Cerebellar nuclear complex (tissue), 1 donor: ENCODE measurements around the gene NACA2.
"Not testable (repeated sequence)": the region's sequence is repeated elsewhere in the genome, so short reads cannot be mapped to it uniquely, and the experiment has no call there.

Source experiments
- DNase-seq, 2 experiments: peaks; one replicate each; lab custom pipeline; 2025; lab: John Stamatoyannopoulos, UW

NACA2 gene

DNA sequence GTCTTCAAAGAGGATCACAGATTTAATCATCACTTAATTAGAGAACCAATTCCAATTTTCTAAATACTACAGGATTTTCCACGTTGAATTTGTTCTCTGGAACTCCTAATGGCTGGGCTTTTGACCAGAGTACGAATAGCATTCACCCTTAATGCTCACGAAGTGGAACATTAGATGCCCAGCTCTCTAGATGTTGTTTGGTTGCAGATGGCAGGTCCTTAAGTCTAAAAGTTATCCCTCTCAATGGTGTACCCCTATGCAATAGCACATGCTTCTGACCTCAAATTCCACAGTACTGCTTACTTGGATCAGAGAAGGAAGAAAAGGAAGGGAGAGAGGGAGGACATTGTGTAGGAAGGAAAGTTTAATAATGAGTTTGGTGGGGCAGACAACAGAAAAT, 8.6 kb upstream of the NACA2 start:
- DNase-seq = no peak

DNA sequence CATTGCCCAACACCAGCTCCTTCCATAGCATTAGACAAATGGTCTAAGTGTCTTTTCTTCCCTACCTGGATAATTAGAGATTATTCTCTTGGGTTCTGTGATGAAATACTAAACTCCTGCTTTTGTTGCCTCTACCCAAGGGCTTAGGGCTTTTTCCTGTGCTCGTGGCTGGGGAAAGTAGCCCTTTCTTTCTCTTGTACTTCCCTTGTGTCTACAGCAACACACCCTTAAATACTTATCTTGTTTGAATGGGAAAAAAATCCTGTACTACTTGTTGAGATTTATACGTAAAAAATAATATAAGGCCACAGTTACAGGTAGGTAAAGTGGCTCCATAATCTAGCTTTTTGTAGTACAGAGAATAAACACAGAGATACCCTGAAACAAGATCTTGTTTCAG, 7.0 kb upstream of the NACA2 start:
- no peak for DNase-seq

DNA sequence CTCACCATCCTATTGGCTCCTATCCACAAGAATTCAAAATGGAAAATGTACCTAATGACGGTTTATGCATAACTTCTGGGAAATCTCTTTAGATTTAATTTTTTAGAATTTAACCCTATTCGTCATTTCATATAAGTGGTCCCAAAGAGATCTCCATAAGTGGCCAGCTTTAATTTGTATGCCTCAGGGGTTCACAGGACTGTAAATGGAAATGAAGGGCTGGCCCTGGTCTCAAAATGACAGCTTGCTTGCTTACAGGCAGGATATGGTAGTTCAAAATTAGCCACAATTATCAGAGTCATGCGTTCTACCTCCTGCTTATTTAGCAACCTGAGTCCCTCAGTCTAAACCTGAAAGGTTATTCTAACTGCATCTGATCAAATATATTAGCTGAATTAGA, 6.6 kb upstream of the NACA2 start:
- peak in 1 of 2 experiments; percentile 30 for DNase-seq

DNA sequence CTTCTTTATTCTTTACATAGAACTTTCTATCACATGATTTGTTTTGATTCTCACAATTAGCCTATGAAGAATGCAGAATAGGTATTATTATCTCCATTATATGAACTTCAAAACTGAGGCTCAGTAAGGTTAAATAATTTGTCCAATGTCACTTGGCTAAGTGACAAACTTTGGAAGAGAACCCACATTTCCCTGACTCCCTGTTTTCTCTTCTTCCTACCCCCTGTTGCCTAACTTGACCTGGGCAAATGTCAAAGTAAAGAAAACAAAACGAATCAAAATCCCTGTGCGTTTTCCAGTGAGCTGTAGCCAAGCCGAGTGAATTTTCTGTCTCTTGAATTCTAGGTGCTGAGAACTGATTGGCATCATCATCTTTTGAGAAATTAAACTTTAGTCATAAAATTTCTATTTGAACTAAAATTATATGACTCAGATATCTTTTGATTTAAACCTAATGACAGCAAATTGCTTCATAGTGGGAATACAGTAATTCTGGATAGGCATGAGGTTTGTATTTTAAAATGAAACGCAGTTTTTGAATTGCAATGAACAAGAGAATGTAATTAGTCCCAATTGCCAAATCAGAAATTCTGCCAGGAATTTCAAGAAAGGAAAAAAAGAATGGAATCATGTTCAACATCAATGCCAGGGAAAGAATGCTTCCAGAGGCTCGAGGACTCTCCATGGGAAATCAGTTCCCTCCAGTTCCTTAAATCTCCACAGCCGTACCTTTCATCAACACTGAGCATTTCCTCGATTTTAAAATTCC, 4.6 kb upstream of the NACA2 start:
- DNase-seq = no peak

DNA sequence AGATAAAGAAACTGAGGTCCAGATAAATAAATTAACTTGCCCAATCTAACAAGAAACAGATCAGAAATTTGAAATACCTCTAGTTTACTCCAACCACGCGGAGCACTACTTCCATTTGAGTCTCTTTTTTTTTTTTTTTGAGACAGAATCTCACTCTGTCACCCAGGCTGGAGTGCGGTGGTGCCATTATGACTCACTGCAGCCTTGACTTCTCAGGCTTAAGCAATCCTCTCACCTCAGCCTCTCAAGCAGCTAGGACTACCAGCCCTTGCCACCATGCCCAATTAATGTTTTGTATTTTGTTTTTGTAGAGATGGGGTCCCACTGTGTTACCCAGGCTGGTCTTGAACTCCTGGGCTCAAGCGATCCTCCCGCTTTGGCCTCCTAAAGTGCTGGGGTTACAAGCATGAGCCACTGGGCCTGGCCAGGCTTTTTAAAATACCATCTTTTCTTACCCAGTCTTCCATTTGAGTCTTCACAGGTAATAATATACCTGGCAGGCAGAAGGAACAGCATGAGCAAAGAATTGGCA, 3.3 kb upstream of the NACA2 start:
- no peak for DNase-seq

DNA sequence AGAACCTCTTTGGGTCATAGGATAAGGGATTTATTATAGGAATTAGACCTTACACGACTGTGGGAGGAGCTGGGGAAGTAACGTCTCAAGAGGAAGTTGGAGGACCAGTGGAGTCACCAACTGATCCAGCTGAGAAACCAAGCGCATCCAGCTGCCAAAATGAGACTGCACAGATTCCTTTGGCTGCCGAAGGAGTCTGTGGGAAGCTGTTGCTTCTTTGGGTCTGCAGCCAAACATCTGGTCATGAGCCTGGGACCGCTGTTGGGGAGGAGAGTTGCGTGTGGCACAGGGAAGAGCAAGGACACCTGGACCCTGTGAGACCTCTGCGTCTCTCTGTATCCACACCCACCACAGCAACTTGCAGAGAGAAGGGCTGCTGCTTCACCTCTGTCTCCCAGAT, 2.4 kb upstream of the NACA2 start:
- DNase-seq = no peak

DNA sequence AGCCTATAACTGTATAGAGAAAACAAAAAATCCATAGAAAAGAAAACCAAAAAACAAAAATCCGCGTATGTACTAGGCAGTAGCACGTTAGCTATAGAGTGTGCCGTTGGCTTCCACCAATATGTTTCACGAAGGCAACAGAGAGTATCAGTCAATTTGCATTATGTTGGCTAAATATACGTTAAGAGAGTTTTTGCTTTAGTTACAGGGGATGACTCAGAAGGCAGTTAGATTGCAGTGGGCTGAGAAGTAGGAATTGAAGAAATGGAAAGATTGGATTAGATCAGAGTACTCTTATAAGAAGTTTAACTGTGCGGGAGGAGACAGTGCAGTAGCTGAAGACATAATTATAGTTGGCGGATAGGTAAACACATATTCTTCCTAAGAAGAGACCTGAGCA, 911 bp upstream of the NACA2 start:
- no peak for DNase-seq

DNA sequence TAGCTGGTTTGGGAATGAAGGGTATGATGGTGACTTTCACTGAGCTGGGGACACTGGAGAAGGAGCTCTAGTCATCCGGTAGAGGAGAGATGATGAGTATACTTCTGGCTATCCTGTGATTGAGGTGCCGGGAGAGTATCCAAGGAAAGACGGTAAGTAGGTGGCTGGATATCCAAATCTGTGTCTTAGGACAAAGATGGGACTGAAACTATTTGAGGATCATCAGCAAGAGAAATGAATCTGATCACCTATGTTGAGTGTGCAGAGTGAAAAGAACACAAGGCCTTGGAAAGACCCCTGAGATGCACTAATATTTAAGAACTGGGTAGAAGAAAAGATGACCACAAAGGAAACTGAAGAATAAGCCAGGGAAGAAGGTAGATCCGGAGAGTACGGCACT, 1.0 kb downstream of the NACA2 start:
- no peak for DNase-seq

DNA sequence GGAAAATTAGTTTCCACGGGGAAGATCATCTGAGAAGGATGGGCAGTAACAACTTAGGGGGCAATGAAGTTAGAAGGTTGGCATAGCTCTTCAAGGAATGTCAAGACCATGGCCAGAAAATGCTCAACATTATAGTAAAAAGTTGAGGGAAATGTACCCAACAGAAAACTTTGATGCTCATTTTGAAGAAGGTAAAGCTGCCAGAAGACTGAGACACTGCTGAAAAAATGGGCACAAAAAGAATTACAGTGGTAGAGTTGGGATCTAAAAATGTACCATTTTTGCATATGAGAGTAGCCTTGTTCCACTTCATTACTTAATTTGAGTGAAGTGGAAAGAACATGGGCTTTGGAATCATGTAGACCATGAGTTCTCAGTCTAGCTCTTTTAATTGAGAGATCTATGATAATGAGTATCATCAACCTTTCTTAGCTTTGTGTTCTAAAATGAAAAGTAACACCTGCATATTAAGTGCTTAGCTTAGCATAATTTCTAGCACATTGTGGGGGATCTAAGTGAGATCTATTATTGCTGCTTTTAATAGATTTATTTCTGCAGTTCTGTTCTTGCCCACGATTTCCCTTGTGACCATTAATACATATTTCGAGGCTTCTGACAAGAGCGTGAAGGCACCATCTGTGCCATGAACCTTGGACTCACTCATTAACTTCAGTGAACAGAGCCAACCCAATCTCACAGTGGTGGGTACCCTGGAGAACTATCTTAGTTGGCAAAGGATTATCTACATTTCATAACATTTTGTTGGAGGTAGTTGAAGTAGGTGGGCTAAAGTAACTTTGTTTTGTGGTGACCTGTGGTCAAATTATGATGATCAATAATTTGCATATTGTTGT, 3.0 kb downstream of the NACA2 start:
- DNase-seq = no peak

DNA sequence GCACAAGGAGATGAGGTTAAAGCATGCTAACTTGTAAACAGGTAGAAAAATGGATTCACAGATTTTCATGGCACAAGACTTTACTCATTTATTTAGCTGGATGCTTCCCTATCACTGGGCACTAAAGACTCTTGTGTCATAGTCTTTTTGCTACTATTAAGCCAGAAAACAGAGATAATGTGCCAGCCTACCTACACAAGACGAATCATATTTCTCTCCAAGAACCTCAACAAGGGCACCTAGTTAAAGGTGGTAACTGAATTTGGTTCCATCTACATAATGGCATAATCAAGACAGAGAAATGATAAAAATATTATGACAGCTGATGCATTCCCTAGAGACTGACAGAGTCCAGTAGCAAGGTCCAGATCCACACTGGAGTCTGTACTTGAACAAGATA, 3.8 kb downstream of the NACA2 start:
- DNase-seq = no peak

DNA sequence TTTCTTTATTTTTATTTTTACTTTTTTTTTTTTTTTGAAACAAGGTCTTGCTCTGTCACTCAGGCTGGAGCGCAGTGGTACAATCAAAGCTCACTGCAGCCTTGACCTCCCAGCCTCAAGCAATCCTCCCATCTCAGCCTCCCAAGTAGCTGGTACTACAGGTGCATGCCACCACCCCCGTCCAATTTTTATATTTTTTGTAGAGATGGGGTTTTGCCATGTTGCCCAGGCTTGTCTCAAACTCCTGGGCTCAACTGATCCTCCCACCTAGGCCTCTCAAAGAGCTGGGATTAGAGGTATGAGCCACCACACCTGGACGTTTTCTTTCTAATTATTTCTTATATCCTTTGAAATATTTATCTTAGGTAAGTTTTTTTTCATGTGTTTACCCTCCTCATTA, 4.4 kb downstream of the NACA2 start:
- not testable (repeated sequence) for DNase-seq

DNA sequence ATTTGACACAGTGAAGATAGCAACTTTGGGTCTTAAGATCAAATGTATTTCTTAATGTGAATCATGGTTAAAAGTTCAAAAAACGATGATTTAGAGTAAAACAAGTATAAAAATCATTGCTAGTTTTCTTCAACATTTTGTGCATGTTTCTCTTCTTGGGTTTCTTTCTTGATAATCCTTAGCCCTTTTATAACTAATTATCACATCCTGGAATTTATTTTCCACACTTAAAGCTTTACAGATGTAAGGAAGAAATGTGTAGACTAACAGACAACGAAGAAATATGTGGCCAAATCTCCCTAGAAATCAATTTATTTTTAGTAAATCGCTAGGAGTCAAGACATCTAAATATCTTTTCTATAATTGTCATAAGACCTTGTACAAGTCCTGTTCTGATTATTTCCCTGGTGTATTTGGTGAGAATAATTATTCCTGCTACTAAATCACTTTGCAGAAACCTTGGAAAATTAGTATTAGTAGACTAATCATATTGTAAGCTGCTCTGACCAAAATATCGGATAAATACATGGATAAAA, 4.9 kb downstream of the NACA2 start:
- DNase-seq = no peak

DNA sequence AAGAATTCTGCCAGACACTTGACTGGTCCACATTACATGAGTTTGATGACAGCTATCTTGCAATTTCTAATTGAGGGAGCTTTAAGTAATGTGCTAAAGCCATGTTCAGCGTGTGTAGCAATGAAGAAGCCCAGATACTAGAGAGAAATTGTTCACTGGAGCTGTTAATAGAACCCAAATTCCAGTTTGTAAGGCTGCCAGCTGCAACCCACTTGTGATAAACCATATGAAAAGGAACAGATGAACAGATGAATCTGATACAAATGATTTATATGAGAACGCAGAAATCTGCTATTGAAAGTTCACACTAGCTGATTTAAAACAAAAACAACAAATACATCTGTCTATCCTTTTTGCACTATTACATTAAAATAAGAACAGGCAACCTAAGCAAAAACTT, 6.2 kb downstream of the NACA2 start:
- no peak for DNase-seq

DNA sequence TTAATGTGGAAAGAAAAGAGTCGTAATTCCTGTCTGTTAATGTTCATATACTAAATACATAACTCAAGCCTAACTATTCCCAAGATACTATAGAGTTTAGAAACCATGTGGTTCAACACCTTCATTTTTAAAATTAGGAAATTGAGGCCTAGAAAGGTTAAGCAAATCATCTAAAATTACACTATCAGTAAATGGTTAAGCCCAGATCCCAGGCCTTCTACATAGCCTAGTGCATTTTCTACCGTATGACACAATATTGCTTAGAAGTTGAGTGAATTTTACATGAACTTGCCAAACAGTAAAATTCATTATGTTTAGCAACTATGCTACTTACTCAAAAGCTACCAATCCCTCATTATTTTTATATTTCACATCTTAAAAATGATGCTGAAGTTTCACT, 6.8 kb downstream of the NACA2 start:
- no peak for DNase-seq

DNA sequence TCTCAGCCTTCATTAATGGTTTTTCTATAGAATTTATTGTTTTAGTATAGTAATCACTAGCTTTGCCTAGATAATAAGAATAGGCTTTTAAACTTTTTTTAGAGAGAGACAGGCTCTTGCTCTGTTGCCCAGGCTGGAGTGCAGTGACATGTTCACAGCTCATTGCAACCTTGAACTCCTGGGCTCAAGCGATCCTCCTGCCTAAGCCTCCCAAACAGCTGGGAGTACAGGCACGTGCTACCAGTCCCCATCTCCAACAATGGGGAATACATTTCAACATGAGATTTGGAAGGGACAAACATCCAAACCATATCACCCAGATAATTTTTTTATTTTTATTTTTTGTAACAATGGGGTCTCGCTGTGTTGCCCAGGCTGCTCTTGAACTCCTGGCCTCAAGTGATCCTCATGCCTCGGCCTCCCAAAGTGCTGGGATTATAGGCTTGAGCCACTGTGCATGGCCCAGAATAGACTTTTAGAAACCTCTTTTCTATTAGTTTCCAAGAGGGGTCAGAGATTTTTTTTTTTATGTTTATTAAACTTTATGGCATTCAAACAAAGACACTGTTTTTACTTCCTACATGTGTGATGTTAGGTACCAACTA, 7.3 kb downstream of the NACA2 start:
- DNase-seq = no peak

DNA sequence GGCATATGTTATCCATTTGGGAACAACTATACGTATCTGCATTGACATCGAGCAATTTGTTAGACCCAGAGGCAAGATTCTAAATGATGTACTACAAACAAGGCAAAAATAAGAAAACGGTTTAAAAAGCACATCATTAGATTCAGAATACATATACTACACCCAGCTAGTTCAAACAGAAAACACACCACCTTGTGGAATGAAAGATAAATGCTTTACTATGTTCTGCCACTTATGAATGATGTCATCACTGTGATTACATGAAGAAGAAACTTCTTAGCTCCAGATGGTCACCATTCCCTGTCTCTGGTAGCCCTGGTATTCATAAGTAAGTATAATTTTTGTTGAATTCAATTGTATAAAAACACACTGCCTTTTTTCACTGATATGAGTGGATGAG, 7.8 kb downstream of the NACA2 start:
- DNase-seq = no peak

DNA sequence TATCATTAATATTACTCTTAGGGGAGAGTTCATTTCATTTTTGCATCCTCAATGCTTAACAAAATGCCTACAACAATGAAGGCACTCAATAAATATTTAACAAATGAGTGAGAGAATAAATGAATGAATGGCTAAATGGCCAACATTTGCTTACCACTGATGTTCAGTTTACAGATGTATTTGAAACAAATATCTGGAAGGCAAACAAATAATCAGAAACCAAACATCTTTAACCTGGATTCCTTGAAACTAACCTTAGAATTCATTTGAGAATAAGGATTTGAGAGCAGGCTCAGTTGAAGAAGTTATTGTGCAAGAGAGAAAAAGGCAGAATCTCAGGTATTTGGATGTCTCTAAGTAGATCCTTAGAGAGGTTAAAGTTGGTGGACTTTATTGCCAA, 8.4 kb downstream of the NACA2 start:
- DNase-seq = no peak

DNA sequence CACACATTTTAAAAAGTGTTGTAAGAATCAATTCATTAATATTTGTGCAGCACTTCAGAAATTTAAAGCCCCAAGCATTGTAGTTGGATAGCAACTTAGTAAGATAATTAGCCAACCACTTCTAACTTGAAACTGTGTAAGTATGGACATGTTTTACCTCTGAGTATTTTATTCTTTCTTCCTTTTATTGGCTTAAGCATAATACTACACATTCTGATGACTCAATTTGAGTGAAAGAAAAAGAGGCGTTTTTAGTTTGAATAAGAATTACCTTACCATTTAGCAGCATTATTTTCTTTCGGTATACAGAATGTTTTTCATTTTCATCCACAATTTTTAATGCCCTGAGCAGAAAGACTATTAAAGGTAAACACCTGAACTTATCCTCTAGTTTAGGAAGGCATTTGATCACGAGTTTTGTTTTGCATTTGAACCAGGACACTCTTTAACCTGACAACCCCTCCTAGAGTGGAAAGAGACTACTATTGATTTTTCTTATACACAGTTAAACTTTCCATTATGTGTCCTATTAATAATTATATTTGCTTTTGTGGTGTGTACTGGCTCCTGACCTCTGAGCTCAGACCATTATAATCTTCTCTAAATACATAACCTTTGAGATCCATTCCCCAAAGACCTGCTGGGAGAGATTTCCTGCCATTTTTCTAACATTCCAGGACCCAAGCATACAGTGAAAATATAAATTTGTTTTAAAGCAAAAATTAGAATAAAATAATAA, 9.2 kb downstream of the NACA2 start:
- no peak for DNase-seq

DNA sequence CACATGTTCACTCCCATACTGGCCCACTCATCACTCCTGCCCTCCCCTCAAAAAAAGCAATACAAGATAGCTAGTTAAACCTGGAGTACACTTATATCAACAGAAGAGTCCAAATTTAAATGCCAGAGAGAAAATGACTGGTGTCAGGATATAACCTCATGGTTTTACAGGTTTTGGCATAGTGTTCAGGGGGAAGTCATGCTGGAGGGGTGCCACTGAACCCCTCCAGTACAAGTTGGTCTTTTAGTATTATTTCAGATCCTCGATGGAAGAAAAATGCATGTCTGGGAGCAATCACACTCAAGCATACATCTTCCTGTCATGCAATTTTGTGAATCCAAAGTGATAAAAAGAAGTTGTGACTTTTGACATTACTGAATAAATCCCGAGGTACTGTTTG, 10.5 kb downstream of the NACA2 start:
- no peak for DNase-seq

DNA sequence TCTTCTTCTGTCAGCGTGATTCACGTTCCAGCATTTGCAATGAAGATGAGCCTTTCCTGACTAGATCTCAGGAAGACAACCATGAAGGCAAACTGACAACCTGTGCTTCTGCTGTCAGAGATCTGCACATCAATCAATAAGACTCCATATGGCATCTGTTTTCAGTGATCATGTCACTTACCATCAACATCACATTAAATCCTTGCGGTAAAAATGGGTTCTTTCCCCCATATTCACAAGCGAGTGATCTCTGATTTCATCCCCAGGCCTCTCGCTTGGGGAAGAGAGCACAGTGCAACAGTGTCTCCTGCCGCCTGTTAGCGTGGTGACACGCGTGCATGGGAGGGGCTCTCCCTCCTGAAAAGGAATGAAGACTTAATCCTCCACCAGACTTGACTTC, 11.1 kb downstream of the NACA2 start:
- DNase-seq = no peak

DNA sequence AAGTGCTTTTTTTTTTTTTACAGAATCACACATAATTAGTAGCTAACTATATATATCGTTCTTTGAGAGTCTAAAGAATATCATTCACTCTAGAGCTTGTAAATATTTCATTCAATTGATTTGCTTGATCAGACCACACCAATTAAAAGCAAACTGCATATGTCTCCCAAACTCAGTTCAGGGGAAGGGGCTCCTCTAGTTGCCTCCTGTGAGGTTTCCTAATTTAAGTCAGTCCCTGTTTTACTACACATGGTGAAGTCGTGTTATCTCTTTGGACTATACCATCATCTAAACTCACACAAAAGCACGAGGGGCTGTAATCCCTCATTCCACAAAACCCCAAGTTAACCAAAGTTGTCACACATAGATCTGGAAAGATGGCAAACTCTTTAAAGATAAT, 11.7 kb downstream of the NACA2 start:
- DNase-seq = no peak

DNA sequence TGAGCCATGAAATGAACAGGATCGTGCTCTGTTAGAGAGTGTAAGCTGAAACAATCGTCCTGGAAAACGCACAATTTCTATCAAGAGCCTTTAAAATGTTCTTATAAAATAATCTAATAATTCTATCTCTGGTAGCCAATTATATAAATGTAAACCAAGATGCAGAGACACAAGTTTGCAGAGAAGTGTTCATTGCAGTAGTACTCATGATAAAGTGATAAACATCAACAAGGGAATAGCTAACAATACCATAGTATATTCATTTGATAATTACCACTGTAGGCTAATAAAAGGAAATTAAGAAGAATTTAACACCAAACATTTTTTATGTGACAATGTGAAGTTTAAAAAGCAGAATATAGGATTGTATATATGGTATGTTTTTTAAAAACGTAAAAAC, 12.4 kb downstream of the NACA2 start:
- no peak for DNase-seq
